ENCODE data around the gene PPFIA4.

- TF ChIP-seq CTCF (IDR thresholded peaks at IDR 0.05 in 2 of 3, conservative IDR thresholded peaks at IDR 0.05 in 1 of 3; ENCODE audit: borderline replicate concordance in 1 of 3, insufficient read depth in 1 of 3, low read depth in 2 of 3, low read length in 2 of 3) (no peak), EZH2 (IDR thresholded peaks at IDR 0.05) (no peak), MAX (IDR thresholded peaks at IDR 0.05) (no peak), ZBTB33 (IDR thresholded peaks at IDR 0.05; ENCODE audit: extremely low read depth, insufficient replicate concordance, low read length) (no peak), POLR2AphosphoS5 (IDR thresholded peaks at IDR 0.05; ENCODE audit: low read depth, low read length) (no peak), POLR2A (IDR thresholded peaks at IDR 0.05; ENCODE audit: borderline replicate concordance, extremely low read depth, insufficient read depth, insufficient read length) (no peak), SRF (IDR thresholded peaks at IDR 0.05; ENCODE audit: low read depth) (no peak), EZH2phosphoT487 (IDR thresholded peaks at IDR 0.05; ENCODE audit: borderline replicate concordance) (no peak)
Measured at GRCh38 chr1:203090421-203091198, 64.3 kb downstream of the PPFIA4 start.

All from HCT116 (cell line).